GM12878 (cell line): ENCODE measurements around the gene MRPL16. TPM values are rescaled to one million over a fixed set of nuclear protein-coding genes. Genes with fewer than 3 reads are reported as not detected.

ENCODE experiments used
- ATAC-seq: fragments of 200-7000 bp; cut with Tn5 transposase; 3 replicates; pipeline ENCODE4 v1.9.1; 2020; ENCODE audit warnings: mild to moderate bottlenecking, moderate library complexity
- BruUV-seq: library from RNA; stranded (reverse); fragments of 400-500 nt; replicated peaks from 2 replicates; lab custom pipeline; 2021; lab: Mats Ljungman, UMichigan
- CTCF ChIA-PET: fragments of 300-600 bp; sonication (Branson Sonifier 250); formaldehyde crosslinking; extraction: SDS; loops from one replicate; lab custom pipeline; 2021; ENCODE audit warnings: inconsistent platforms; lab: Yijun Ruan, JAX
- POLR2A ChIA-PET: fragments of 350-600 bp; formaldehyde crosslinking; extraction: SDS; loops from one replicate; lab custom pipeline; 2021; ENCODE audit warnings: inconsistent platforms; lab: Charles Lee
- RAD21 ChIA-PET: fragments of 300-600 bp; sonication (Branson Sonifier 250); formaldehyde crosslinking; loops from one replicate; lab custom pipeline; 2023; ENCODE audit warnings: antibody characterized with exemption; ENCODE audit not compliant: unreplicated experiment; lab: Charles Lee
- SMC1A ChIA-PET: fragments of 300-600 bp; sonication (Branson Sonifier 250); formaldehyde crosslinking; loops from one replicate; lab custom pipeline; 2023; ENCODE audit not compliant: unreplicated experiment, uncharacterized antibody; lab: Charles Lee
- DNase-seq: peaks from one replicate; pipeline ENCODE4 v3.0.0-alpha.2; 2011; ENCODE audit warnings: low read depth, low spot score
- FAIRE-seq: peaks from 3 replicates; lab custom pipeline; 2011; peaks lifted over from hg19 to GRCh38; lab: Jason Lieb, UNC
- H2AFZ ChIP-seq: 2 replicates; pipeline ENCODE4 v1.6.0; 2011; ENCODE audit warnings: low read depth, low read length, control low read depth; ENCODE audit not compliant: control insufficient read depth
- H3K27ac ChIP-seq: 2 replicates; pipeline ENCODE4 v1.5.1; 2011; ENCODE audit warnings: control low read depth; ENCODE audit not compliant: control insufficient read depth, insufficient read depth
- H3K27me3 ChIP-seq, 2 experiments: replicated peaks in 1 of 2; 2 replicates each; pipeline versions ENCODE4 v1.6.0 to v1.6.1; 2011; ENCODE audit warnings: low read length in 1 of 2; ENCODE audit not compliant: control insufficient read depth in 2 of 2, insufficient read depth in 2 of 2
- H3K36me3 ChIP-seq, 2 experiments: 2 replicates each; pipeline ENCODE4 v1.5.1; 2011; ENCODE audit warnings: low read length in 1 of 2; ENCODE audit not compliant: control insufficient read depth in 2 of 2, insufficient read depth in 2 of 2
- H3K4me1 ChIP-seq: 2 replicates; pipeline ENCODE4 v1.6.1; 2011; ENCODE audit warnings: mild to moderate bottlenecking, low read length, moderate library complexity, mixed read lengths; ENCODE audit not compliant: control insufficient read depth, insufficient read depth
- H3K4me2 ChIP-seq: 2 replicates; pipeline ENCODE4 v1.6.0; 2011; ENCODE audit warnings: control low read depth; ENCODE audit not compliant: control insufficient read depth, insufficient read depth
- H3K4me3 ChIP-seq: fragments of 200-600 bp; sonication (generic); 2 replicates; pipeline ENCODE4 v1.5.1; 2016
- H3K79me2 ChIP-seq: 2 replicates; pipeline ENCODE4 v1.6.0; 2011; ENCODE audit warnings: low read length; ENCODE audit not compliant: control insufficient read depth, insufficient read depth
- H3K9ac ChIP-seq: 2 replicates; pipeline ENCODE4 v1.8.0; 2011; ENCODE audit warnings: low read length, control low read depth, mixed read lengths; ENCODE audit not compliant: control insufficient read depth, insufficient read depth
- H3K9me3 ChIP-seq: replicated peaks from 3 replicates; pipeline ENCODE4 v1.5.1; 2011; ENCODE audit warnings: mild to moderate bottlenecking, low read length; ENCODE audit not compliant: control insufficient read depth, insufficient read depth
- H4K20me1 ChIP-seq: 2 replicates; pipeline ENCODE4 v1.6.0; 2011; ENCODE audit not compliant: control insufficient read depth, insufficient read depth
- RAD21 ChIP-seq: IDR thresholded peaks from 2 replicates; pipeline ENCODE4 v1.6.1; 2011; ENCODE audit warnings: mild to moderate bottlenecking, low read depth, low read length, moderate library complexity; ENCODE audit not compliant: insufficient read depth
- RAD51 ChIP-seq: fragments of 450-650 bp; IDR thresholded peaks from 2 replicates; pipeline ENCODE4 v1.6.1; 2016; ENCODE audit warnings: moderate library complexity, mild to moderate bottlenecking, inconsistent platforms
- RCOR1 ChIP-seq: conservative IDR thresholded peaks from 2 replicates; pipeline ENCODE4 v1.6.1; 2012; ENCODE audit warnings: low read depth, low read length, improper control_type of control experiment
- SMC3 ChIP-seq: IDR thresholded peaks from 2 replicates; pipeline ENCODE4 v1.6.1; 2011; ENCODE audit warnings: low read length, improper control_type of control experiment, borderline replicate concordance
- WGBS: methylation state at CpG from one replicate; pipeline ENCODE4 v1.1.6; 2016; ENCODE audit warnings: low lambda C conversion rate; ENCODE audit not compliant: insufficient replicate concordance, insufficient coverage; ENCODE audit errors: missing lambda C conversion rate; 5-methylcytosine and 5-hydroxymethylcytosine counted together
- in situ Hi-C: fragments of 300-500 bp; cut with MboI; formaldehyde crosslinking; loops from 9 replicates; pipeline ENCODE4 v1.14.3; 2018; ENCODE audit warnings: mixed read lengths
- intact Hi-C: fragments of 100-400 bp; cut with micrococcal nuclease; formaldehyde crosslinking; loops from one replicate; pipeline ENCODE4 v1.14.2; 2022; ENCODE audit not compliant: unreplicated experiment
- polyA plus RNA-seq, 11 experiments: library from polyadenylated mRNA; depleted of rRNA in 4 of 11; unstranded in 6 of 11; stranded (reverse) in 5 of 11; fragments of >200 nt; fragmentation: Nextera tagmentation in 4 of 11; fragmentation: Illumina TruSeq in 1 of 11; extraction: Ambion mirVana in 4 of 11; extraction: Trizol in 1 of 11; gene quantifications; 1 replicate in 1 of 11; 2 replicates in 10 of 11; pipeline versions ENCODE4 v1.2.1 to v1.2.3, GENCODE V29; 2011 to 2016; ENCODE audit warnings: inconsistent platforms in 2 of 11, missing spikeins in 2 of 11, low read depth in 1 of 11
- total RNA-seq, 4 experiments: library from RNA; depleted of rRNA in 3 of 4; stranded (reverse); fragments of >200 nt in 3 of 4; fragmentation: Illumina TruSeq in 1 of 4; extraction: Trizol in 1 of 4; gene quantifications; 2 replicates each; pipeline versions ENCODE4 v1.2.1 to v1.2.3, GENCODE V29; 2013 to 2021
- TF ChIP-seq, protein P1 (sequence below): IDR thresholded peaks from 2 replicates; pipeline ENCODE4 v1.6.1; 2012; ENCODE audit warnings: low read depth, low read length, improper control_type of control experiment
- TF ChIP-seq, protein P2 (sequence below), 3 experiments: IDR thresholded peaks in 2 of 3; conservative IDR thresholded peaks in 1 of 3; 2 replicates each; pipeline ENCODE4 v1.5.1; 2011; ENCODE audit warnings: low read depth in 3 of 3, low read length in 3 of 3, mild to moderate bottlenecking in 3 of 3, control low read depth in 2 of 3, moderate library complexity in 2 of 3, inconsistent platforms in 1 of 3, mixed read lengths in 1 of 3; ENCODE audit not compliant: control insufficient read depth in 2 of 3, insufficient read depth in 1 of 3; ENCODE audit errors: extremely low read depth in 1 of 3

Gene MRPL16
- total and polyA plus RNA-seq, 10 of the 15 experiments (the other 5 are each of a cell fraction or from before 2014, with no cell fraction given) = 38.2 to 167 (median 106) TPM

DNA sequence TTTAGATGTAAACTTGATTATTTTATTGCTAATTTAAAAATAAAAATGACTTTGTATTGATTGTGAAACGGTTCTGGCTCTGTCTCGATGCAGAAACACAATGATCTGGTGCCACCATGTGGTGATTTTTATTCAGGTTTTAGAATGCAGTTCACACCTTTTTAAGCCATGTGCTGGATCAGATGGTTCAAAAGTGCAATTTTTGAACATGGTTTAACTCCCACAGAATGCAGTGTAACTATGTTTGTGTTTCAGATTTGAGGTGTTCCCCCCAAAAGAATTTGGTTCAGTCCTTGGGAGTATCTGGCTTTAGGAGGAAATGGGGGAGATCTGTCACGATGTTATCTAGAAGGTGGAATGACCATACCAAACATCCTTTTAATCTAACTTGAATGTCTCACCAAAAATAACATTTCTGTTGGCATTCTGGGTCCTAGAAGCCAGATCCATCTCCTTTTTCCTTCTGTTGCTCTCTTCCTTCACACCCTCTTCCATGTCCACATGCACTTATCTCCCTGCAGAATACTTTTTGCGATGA lies 7.9 kb downstream of the MRPL16 start:
- Histone ChIP-seq H3K4me1 (no peaks in the 10 kb centered on the region), H4K20me1 (no peaks in the 10 kb centered on the region), H3K36me3 (peaks cover 1 to 11% of the 10 kb centered on the region in 2 experiments), H3K4me2 (no peak overlapping the region), H3K79me2 (no peaks in the 10 kb centered on the region), H2AFZ (no peak overlapping the region), H3K27me3 (no peaks in the 10 kb centered on the region), H3K27ac (no peak overlapping the region), H3K9me3 (no peaks in the 10 kb centered on the region), H3K4me3 (no peak overlapping the region)
- no TSS peak for BruUV-seq
- in situ Hi-C loops = loop anchor here (5.0 kb wide), 2 partner anchors 45 to 265 kb away; partner anchors contain the start of gene STX3
- intact Hi-C loops = loop anchor here (1.0 kb wide), 2 partner anchors 48 to 265 kb away; no protein-coding TSS in a partner anchor
- no peak for DNase-seq
- ChIA-PET SMC1A (interaction anchor here (3.3 kb wide), 1 partner anchor 48 kb away, joined by 21 read pairs; the partner anchor contains the start of gene STX3), CTCF (interaction anchor here (1.0 to 6.5 kb wide), 5 partner anchors 17 to 449 kb away, joined by 3 to 88 read pairs (median 6); partner anchors contain the start of gene STX3)
- peak; percentile 78 for FAIRE-seq
- ATAC-seq = peak; percentile 82
- 50% methylated on average over 4 of the region's 4 CpGs for WGBS
- TF ChIP-seq SMC3 (peak; percentile 69; the same call in 1 of the 2 replicates), RAD21 (peak; percentile 86), RAD51 (0 out of 2 replicates have a peak, but pooled peaks have one; percentile 45), RCOR1 (no peak)
- TF ChIP-seq, protein P1, sequence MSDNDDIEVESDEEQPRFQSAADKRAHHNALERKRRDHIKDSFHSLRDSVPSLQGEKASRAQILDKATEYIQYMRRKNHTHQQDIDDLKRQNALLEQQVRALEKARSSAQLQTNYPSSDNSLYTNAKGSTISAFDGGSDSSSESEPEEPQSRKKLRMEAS = peak; percentile 71; the same call in 1 of the 2 replicates
- TF ChIP-seq, protein P2, sequence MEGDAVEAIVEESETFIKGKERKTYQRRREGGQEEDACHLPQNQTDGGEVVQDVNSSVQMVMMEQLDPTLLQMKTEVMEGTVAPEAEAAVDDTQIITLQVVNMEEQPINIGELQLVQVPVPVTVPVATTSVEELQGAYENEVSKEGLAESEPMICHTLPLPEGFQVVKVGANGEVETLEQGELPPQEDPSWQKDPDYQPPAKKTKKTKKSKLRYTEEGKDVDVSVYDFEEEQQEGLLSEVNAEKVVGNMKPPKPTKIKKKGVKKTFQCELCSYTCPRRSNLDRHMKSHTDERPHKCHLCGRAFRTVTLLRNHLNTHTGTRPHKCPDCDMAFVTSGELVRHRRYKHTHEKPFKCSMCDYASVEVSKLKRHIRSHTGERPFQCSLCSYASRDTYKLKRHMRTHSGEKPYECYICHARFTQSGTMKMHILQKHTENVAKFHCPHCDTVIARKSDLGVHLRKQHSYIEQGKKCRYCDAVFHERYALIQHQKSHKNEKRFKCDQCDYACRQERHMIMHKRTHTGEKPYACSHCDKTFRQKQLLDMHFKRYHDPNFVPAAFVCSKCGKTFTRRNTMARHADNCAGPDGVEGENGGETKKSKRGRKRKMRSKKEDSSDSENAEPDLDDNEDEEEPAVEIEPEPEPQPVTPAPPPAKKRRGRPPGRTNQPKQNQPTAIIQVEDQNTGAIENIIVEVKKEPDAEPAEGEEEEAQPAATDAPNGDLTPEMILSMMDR (IDR thresholded peaks at IDR 0.05 in 2 of 3, conservative IDR thresholded peaks at IDR 0.05 in 1 of 3; ENCODE audit: control insufficient read depth in 2 of 3, extremely low read depth in 1 of 3, insufficient read depth in 1 of 3, low read depth in 3 of 3, low read length in 3 of 3) = peak; percentile 47 to 73 (median 65); a peak in 5 of 6 replicates
- TF ChIP-seq, all 136 proteins: peak for 5
- H3K9ac ChIP-seq = no peak overlapping the region
- RAD21 ChIA-PET = interaction anchor here (3.7 kb wide), 1 partner anchor 48 kb away, joined by 31 read pairs; the partner anchor contains the start of gene STX3
- POLR2A ChIA-PET = no interaction called here
